Omental fat pad (tissue), 4 donors: Measurements from ENCODE around the gene MALAT1. TPM values are rescaled to one million over a fixed set of nuclear protein-coding genes. Genes with fewer than 3 reads are reported as not detected.

Experiments used
- small RNA-seq: library from RNA; depleted of rRNA; stranded (forward); fragments of <200 nt; gene quantifications from one replicate; pipeline ENCODE3, GENCODE V24; 2016
- total RNA-seq, 4 donors: library from RNA; depleted of rRNA; stranded (reverse); fragments of >200 nt; gene quantifications; one replicate each; pipeline ENCODE4 v1.1.0, GENCODE V29; 2016

The MALAT1 gene
- total RNA-seq, 4 donors from 2014 or later: 11,614 to 21,764 (median 16,063) TPM

Small RNA genes within 50 kb of the gene (small RNA-seq; reads per million reads assigned to genes)
- not detected for gene RF01684

Other genes with a start within 250 kb of the MALAT1 start
- gene POLA2, start 237.1 kb upstream of the MALAT1 start, total RNA-seq: 10 to 100 TPM in 1 of 4 donors, 1 to 10 TPM in 3; 3.5 to 13.7 (median 6.9) TPM
- 100 to 1,000 TPM in 1 of 4 donors, 10 to 100 TPM in 3; 44.0 to 120 (median 68.6) TPM for gene CDC42EP2, start 184.2 kb upstream of the MALAT1 start, total RNA-seq
- gene DPF2, start 165.2 kb upstream of the MALAT1 start, total RNA-seq: 10 to 100 TPM; 23.3 to 32.9 (median 27.3) TPM
- gene TIGD3, start 144.3 kb upstream of the MALAT1 start, total RNA-seq: 1 to 10 TPM in 1 of 4 donors, under 1 TPM in 3; 0.36 to 2.0 (median 0.50) TPM
- gene SLC25A45, start 116.4 kb upstream of the MALAT1 start, total RNA-seq: 1 to 10 TPM; 4.1 to 9.2 (median 6.0) TPM
- gene FRMD8, start 112.4 kb upstream of the MALAT1 start, total RNA-seq: 10 to 100 TPM; 29.2 to 77.9 (median 58.9) TPM
- 1,000 to 10,000 TPM in 1 of 4 donors, 100 to 1,000 TPM in 3; 447 to 1,169 (median 678) TPM for gene NEAT1, start 76.2 kb upstream of the MALAT1 start, total RNA-seq
- gene SCYL1, start 26.0 kb downstream of the MALAT1 start, total RNA-seq: 100 to 1,000 TPM in 1 of 4 donors, 10 to 100 TPM in 3; 75.4 to 105 (median 88.8) TPM
- 10 to 100 TPM; 67.3 to 84.8 (median 76.5) TPM for gene LTBP3, start 59.3 kb downstream of the MALAT1 start, total RNA-seq
- gene ZNRD2, start 71.4 kb downstream of the MALAT1 start, total RNA-seq: 10 to 100 TPM; 41.1 to 56.1 (median 50.1) TPM
- gene FAM89B, start 73.5 kb downstream of the MALAT1 start, total RNA-seq: 10 to 100 TPM; 29.1 to 37.4 (median 33.1) TPM
- gene EHBP1L1, start 77.0 kb downstream of the MALAT1 start, total RNA-seq: 100 to 1,000 TPM in 1 of 4 donors, 10 to 100 TPM in 3; 21.2 to 125 (median 65.6) TPM
- 1 to 10 TPM in 3 of 4 donors, not detected in 1; 1.1 to 1.7 (median 1.5) TPM for gene KCNK7, start 96.8 kb downstream of the MALAT1 start, total RNA-seq
- gene MAP3K11, start 115.2 kb downstream of the MALAT1 start, total RNA-seq: 10 to 100 TPM; 29.6 to 69.5 (median 44.8) TPM
- gene PCNX3, start 116.7 kb downstream of the MALAT1 start, total RNA-seq: 10 to 100 TPM; 15.8 to 25.1 (median 20.7) TPM
- 10 to 100 TPM; 19.3 to 60.5 (median 33.3) TPM for gene SIPA1, start 139.1 kb downstream of the MALAT1 start, total RNA-seq
- 10 to 100 TPM; 37.8 to 72.7 (median 46.8) TPM for gene RELA, start 163.9 kb downstream of the MALAT1 start, total RNA-seq
- 10 to 100 TPM; 39.8 to 48.2 (median 44.7) TPM for gene KAT5, start 213.2 kb downstream of the MALAT1 start, total RNA-seq
- gene RNASEH2C, start 221.8 kb downstream of the MALAT1 start, total RNA-seq: 100 to 1,000 TPM in 3 of 4 donors, 10 to 100 TPM in 1; 89.7 to 192 (median 125) TPM